Tibial nerve (tissue), 4 donors: Measurements from ENCODE around the gene MAP1B.

Experiments
- CTCF ChIP-seq, 5 experiments: fragments of 200-600 bp in 3 of 5; fragments of 450-650 bp in 2 of 5; sonication (generic) in 3 of 5; IDR thresholded peaks; one replicate each; pipeline ENCODE4 v1.5.1; 2016 to 2019; ENCODE audit warnings: antibody characterized with exemption in 5 of 5, mild to moderate bottlenecking in 3 of 5, moderate library complexity in 2 of 5
- EP300 ChIP-seq, 2 donors: sonication (generic); formaldehyde crosslinking; IDR thresholded peaks; one replicate each; pipeline ENCODE4 v1.6.1; 2017; ENCODE audit warnings: antibody characterized with exemption in 2 of 2, mild to moderate bottlenecking in 1 of 2
- POLR2A ChIP-seq, 2 donors: fragments of 450-650 bp; IDR thresholded peaks; one replicate each; pipeline ENCODE4 v1.6.1; 2017; ENCODE audit warnings: antibody characterized with exemption in 2 of 2, mild to moderate bottlenecking in 2 of 2, moderate library complexity in 2 of 2

DNA sequence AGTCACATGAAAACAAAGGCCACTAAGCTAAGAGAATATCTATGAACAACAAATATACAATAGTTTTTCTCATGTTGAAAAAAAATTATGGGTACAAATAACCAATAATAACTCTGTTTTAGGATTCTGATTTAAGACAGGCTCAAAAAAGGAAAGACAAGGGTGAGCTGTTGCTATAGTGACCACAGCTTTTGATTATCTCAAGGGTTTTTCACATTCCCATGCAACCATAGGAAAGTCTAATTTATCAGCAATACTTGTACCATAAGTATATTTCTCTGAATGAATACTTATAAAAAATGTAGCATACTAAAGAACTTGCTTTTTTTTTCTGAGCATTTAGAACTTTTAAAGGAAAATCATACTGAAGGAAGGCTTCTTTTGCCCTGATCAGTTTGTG lies 144.7 kb downstream of the MAP1B start:
- TF ChIP-seq CTCF (IDR thresholded peaks at IDR 0.05) (no peak), POLR2A (IDR thresholded peaks at IDR 0.05) (no peak), EP300 (IDR thresholded peaks at IDR 0.05) (no peak)
